Measurements from ENCODE around the gene MAD1L1. TPM values are rescaled to one million over a fixed set of nuclear protein-coding genes. Genes with fewer than 3 reads are reported as not detected.

Gene MAD1L1
- total RNA-seq, 4 donors from 2014 or later, result 60.3 to 149 (median 73.7) TPM

- Histone ChIP-seq H3K27ac (no peak overlapping the region), H3K9me3 (no peaks in the 10 kb centered on the region), H3K4me3 (no peak overlapping the region), H3K27me3 (no peaks in the 10 kb centered on the region), H3K36me3 (peaks cover 0 to 75% (median 0%) of the 10 kb centered on the region in 3 donors), H3K4me1 (no peaks in the 10 kb centered on the region)
- 87 to 94% methylated on average over 24 to 35 of the region's 35 CpGs for WGBS, 2 donors
- no peak for TF ChIP-seq CTCF (IDR thresholded peaks at IDR 0.05)
- no peak for TF ChIP-seq POLR2A (IDR thresholded peaks at IDR 0.05)
- TF ChIP-seq EP300 (IDR thresholded peaks at IDR 0.05), result no peak
- no peak for DNase-seq (ENCODE audit: low spot score in 2 of 2)
Measured at GRCh38 chr7:2146676-2147472, 85.9 kb downstream of the MAD1L1 start.

GRCh38 chr7:2145835-2146580 is 86.7 kb downstream of the MAD1L1 start:
- peaks cover 0 to 75% (median 0%) of the 10 kb centered on the region in 3 donors for H3K36me3 ChIP-seq
- DNase-seq (ENCODE audit: low spot score in 2 of 2), result no peak
- TF ChIP-seq POLR2A (IDR thresholded peaks at IDR 0.05), result no peak
- TF ChIP-seq CTCF (IDR thresholded peaks at IDR 0.05), result no peak
- no peak for TF ChIP-seq EP300 (IDR thresholded peaks at IDR 0.05)
- H3K27ac ChIP-seq, result no peak overlapping the region
- H3K27me3 ChIP-seq, result no peaks in the 10 kb centered on the region
- 91 to 94% methylated on average over 40 to 42 of the region's 42 CpGs for WGBS, 2 donors
- no peaks in the 10 kb centered on the region for H3K4me1 ChIP-seq
- H3K9me3 ChIP-seq, result no peaks in the 10 kb centered on the region
- no peak overlapping the region for H3K4me3 ChIP-seq

- Histone ChIP-seq H3K36me3 (peaks cover 0 to 75% (median 0%) of the 10 kb centered on the region in 3 donors), H3K4me1 (no peaks in the 10 kb centered on the region), H3K9me3 (no peaks in the 10 kb centered on the region), H3K27me3 (no peaks in the 10 kb centered on the region), H3K27ac (no peak overlapping the region), H3K4me3 (no peak overlapping the region)
- no peak for DNase-seq (ENCODE audit: low spot score in 2 of 2)
- WGBS, 2 donors, result 96% methylated on average over 12 to 15 of the region's 15 CpGs
- TF ChIP-seq EP300 (IDR thresholded peaks at IDR 0.05), result no peak
- TF ChIP-seq CTCF (IDR thresholded peaks at IDR 0.05), result no peak
- TF ChIP-seq POLR2A (IDR thresholded peaks at IDR 0.05), result no peak
Measured at GRCh38 chr7:2144926-2145325, 87.8 kb downstream of the MAD1L1 start.

- Histone ChIP-seq H3K9me3 (no peaks in the 10 kb centered on the region), H3K36me3 (peaks cover 0 to 71% (median 0%) of the 10 kb centered on the region in 3 donors), H3K4me1 (peaks cover 0 to 4% (median 1%) of the 10 kb centered on the region in 4 donors), H3K27ac (no peak overlapping the region), H3K27me3 (no peaks in the 10 kb centered on the region), H3K4me3 (no peak overlapping the region)
- TF ChIP-seq POLR2A (IDR thresholded peaks at IDR 0.05), result no peak
- no peak for TF ChIP-seq CTCF (IDR thresholded peaks at IDR 0.05)
- TF ChIP-seq EP300 (IDR thresholded peaks at IDR 0.05), result no peak
- whole genome bisulfite sequencing, 2 donors, result 89 to 92% methylated on average over 25 of the region's 25 CpGs
- no peak for DNase-seq (ENCODE audit: low spot score in 2 of 2)
Measured at GRCh38 chr7:2143981-2144595, 88.7 kb downstream of the MAD1L1 start.
